ENCODE results near the gene ZCCHC17. TPM values are rescaled to one million over a fixed set of nuclear protein-coding genes. Genes with fewer than 3 reads are reported as not detected.

ZCCHC17 gene
- total RNA-seq, 1 donor from 2014 or later: 64.5 TPM

DNA sequence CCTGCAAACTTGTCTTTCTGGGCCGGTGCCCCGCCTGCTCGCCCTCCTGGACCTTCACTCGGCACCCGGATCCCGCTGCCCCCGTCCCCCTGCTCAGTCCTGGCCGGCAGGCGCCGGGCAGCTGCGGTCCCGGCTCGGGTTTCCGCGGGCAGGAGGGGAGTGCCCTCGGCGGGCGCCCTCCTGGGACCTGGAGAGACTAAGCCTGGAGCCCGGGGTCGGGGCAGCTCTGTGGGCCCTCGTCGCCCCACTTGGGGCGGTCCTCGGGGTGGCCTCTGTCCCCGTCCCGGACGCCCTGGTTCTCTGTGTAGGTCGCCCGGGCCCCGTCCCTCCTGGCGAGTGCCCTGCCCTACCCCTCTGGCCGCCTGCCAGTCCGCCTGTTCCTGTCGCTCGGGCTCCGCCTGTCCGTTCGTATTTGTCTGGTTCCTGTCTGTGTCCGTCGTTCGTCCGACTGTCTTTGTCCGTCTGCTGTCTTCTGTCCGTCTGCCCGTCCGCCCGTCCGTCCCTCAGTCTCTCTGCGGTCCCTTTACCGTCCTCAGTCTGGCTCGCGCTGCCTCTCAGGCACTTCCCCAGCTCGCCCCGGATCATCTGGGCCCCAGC, 116.7 kb downstream of the ZCCHC17 start:
- Mint-ChIP-seq H3K4me3 (ENCODE audit: unreplicated experiment) (peak overlapping the region; percentile 100), H3K27me3 (ENCODE audit: unreplicated experiment) (peaks cover 26% of the 10 kb centered on the region), H3K4me1 (ENCODE audit: low read depth, unreplicated experiment) (peaks cover 30% of the 10 kb centered on the region), H3K9me3 (ENCODE audit: unreplicated experiment) (peaks cover 27% of the 10 kb centered on the region), H3K27ac (ENCODE audit: unreplicated experiment) (peak overlapping the region; percentile 100), H3K36me3 (ENCODE audit: unreplicated experiment) (no peaks in the 10 kb centered on the region)
- peak; percentile 80 for DNase-seq
- TF ChIP-seq, protein P1, sequence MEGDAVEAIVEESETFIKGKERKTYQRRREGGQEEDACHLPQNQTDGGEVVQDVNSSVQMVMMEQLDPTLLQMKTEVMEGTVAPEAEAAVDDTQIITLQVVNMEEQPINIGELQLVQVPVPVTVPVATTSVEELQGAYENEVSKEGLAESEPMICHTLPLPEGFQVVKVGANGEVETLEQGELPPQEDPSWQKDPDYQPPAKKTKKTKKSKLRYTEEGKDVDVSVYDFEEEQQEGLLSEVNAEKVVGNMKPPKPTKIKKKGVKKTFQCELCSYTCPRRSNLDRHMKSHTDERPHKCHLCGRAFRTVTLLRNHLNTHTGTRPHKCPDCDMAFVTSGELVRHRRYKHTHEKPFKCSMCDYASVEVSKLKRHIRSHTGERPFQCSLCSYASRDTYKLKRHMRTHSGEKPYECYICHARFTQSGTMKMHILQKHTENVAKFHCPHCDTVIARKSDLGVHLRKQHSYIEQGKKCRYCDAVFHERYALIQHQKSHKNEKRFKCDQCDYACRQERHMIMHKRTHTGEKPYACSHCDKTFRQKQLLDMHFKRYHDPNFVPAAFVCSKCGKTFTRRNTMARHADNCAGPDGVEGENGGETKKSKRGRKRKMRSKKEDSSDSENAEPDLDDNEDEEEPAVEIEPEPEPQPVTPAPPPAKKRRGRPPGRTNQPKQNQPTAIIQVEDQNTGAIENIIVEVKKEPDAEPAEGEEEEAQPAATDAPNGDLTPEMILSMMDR (IDR thresholded peaks at IDR 0.05; ENCODE audit: partially characterized antibody, unreplicated experiment): peak; percentile 11

Other genes with a start within 250 kb of the ZCCHC17 start
- 188 TPM for gene PUM1, start 231.3 kb upstream of the ZCCHC17 start, total RNA-seq (ENCODE audit: unreplicated experiment)
- gene NKAIN1, start 57.1 kb upstream of the ZCCHC17 start, total RNA-seq (ENCODE audit: unreplicated experiment): 263 TPM
- gene SNRNP40, start 244 bp upstream of the ZCCHC17 start, total RNA-seq (ENCODE audit: unreplicated experiment): 68.0 TPM
- gene FABP3, start 76.0 kb downstream of the ZCCHC17 start, total RNA-seq (ENCODE audit: unreplicated experiment): 148 TPM
- gene SERINC2, start 116.2 kb downstream of the ZCCHC17 start, total RNA-seq (ENCODE audit: unreplicated experiment): 36.4 TPM

Measured in glutamatergic neuron (in vitro differentiated cells).